LNCaP clone FGC (cell line): ENCODE data around the gene IPO9.
"Not testable (repeated sequence)": the region's sequence is repeated elsewhere in the genome, so short reads cannot be mapped to it uniquely, and the experiment has no call there.

Experiments used
- DNase-seq: peaks from one replicate; pipeline ENCODE4 v3.0.0-alpha.2; 2011; ENCODE audit warnings: low read depth
- H3K4me3 ChIP-seq: 2 replicates; pipeline ENCODE4 v1.5.1; 2011; ENCODE audit warnings: mild to moderate bottlenecking, low read depth, low read length, control low read depth
- CTCF ChIP-seq: IDR thresholded peaks from 2 replicates; pipeline ENCODE4 v1.5.1; 2012; ENCODE audit warnings: mild to moderate bottlenecking; ENCODE audit not compliant: control insufficient read depth, insufficient read depth; ENCODE audit errors: extremely low read depth

Gene IPO9

GRCh38 chr1:201895913-201896807, 67.2 kb downstream of the IPO9 start:
- peak; percentile 44 for DNase-seq
- TF ChIP-seq CTCF: peak; percentile 97
- no peak overlapping the region for H3K4me3 ChIP-seq

- no peak for TF ChIP-seq CTCF
- H3K4me3 ChIP-seq: no peak overlapping the region
- no peak for DNase-seq
These were observed 68.0 kb downstream of the IPO9 start for GRCh38 chr1:201896951-201897391.

- TF ChIP-seq CTCF: no peak
- no peak overlapping the region for H3K4me3 ChIP-seq
- no peak for DNase-seq
These were observed 69.4 kb downstream of the IPO9 start for GRCh38 chr1:201898240-201898894.

GRCh38 chr1:201898992-201899391, 70.0 kb downstream of the IPO9 start:
- no peak overlapping the region for H3K4me3 ChIP-seq
- TF ChIP-seq CTCF: no peak
- no peak for DNase-seq

GRCh38 chr1:201899683-201900429, 70.9 kb downstream of the IPO9 start:
- H3K4me3 ChIP-seq: no peak overlapping the region
- TF ChIP-seq CTCF: no peak
- no peak for DNase-seq

- TF ChIP-seq CTCF: no peak
- H3K4me3 ChIP-seq: no peak overlapping the region
- DNase-seq: no peak
These were observed 71.5 kb downstream of the IPO9 start for GRCh38 chr1:201900476-201900875.

GRCh38 chr1:201901036-201901435, 72.1 kb downstream of the IPO9 start:
- H3K4me3 ChIP-seq, DNase-seq: not testable (repeated sequence)
